Measurements from ENCODE around the gene SCARB1.

The SCARB1 gene

GRCh38 chr12:124874988-124875802 is 11.5 kb upstream of the SCARB1 start:
- H3K4me1 Mint-ChIP-seq (ENCODE audit: low read depth) = peaks cover 37% of the 10 kb centered on the region
- no peaks in the 10 kb centered on the region for H3K36me3 Mint-ChIP-seq (ENCODE audit: low read depth)
- no peaks in the 10 kb centered on the region for H3K9me3 Mint-ChIP-seq
- H3K27me3 Mint-ChIP-seq = no peaks in the 10 kb centered on the region
- peak overlapping the region; percentile 78 for H3K27ac Mint-ChIP-seq
- intact Hi-C loops (cut with micrococcal nuclease) = no loop called here
- H3K4me3 Mint-ChIP-seq = no peak overlapping the region

GRCh38 chr12:124874188-124874587 is 10.5 kb upstream of the SCARB1 start:
- Mint-ChIP-seq H3K36me3 (ENCODE audit: low read depth) (no peaks in the 10 kb centered on the region), H3K9me3 (no peaks in the 10 kb centered on the region), H3K4me1 (ENCODE audit: low read depth) (peaks cover 35% of the 10 kb centered on the region), H3K4me3 (peak overlapping the region; percentile 48), H3K27me3 (no peaks in the 10 kb centered on the region), H3K27ac (peak overlapping the region; percentile 78)
- intact Hi-C loops (cut with micrococcal nuclease) = no loop called here

- Mint-ChIP-seq H3K27me3 (no peaks in the 10 kb centered on the region), H3K36me3 (ENCODE audit: low read depth) (no peaks in the 10 kb centered on the region), H3K4me1 (ENCODE audit: low read depth) (peaks cover 50% of the 10 kb centered on the region), H3K9me3 (no peaks in the 10 kb centered on the region), H3K4me3 (no peak overlapping the region), H3K27ac (no peak overlapping the region)
- intact Hi-C loops (cut with micrococcal nuclease) = no loop called here
Measured at GRCh38 chr12:124872068-124872719, 8.5 kb upstream of the SCARB1 start.

GRCh38 chr12:124871297-124871696 is 7.6 kb upstream of the SCARB1 start:
- H3K27ac Mint-ChIP-seq = no peak overlapping the region
- intact Hi-C loops (cut with micrococcal nuclease) = no loop called here
- H3K27me3 Mint-ChIP-seq = no peaks in the 10 kb centered on the region
- H3K9me3 Mint-ChIP-seq = no peaks in the 10 kb centered on the region
- peaks cover under 1% of the 10 kb centered on the region for H3K36me3 Mint-ChIP-seq (ENCODE audit: low read depth)
- peaks cover 58% of the 10 kb centered on the region for H3K4me1 Mint-ChIP-seq (ENCODE audit: low read depth)
- no peak overlapping the region for H3K4me3 Mint-ChIP-seq

GRCh38 chr12:124870515-124870914 is 6.9 kb upstream of the SCARB1 start:
- H3K27ac Mint-ChIP-seq = no peak overlapping the region
- H3K27me3 Mint-ChIP-seq = no peaks in the 10 kb centered on the region
- peaks cover 4% of the 10 kb centered on the region for H3K36me3 Mint-ChIP-seq (ENCODE audit: low read depth)
- peaks cover 61% of the 10 kb centered on the region for H3K4me1 Mint-ChIP-seq (ENCODE audit: low read depth)
- H3K9me3 Mint-ChIP-seq = no peaks in the 10 kb centered on the region
- no peak overlapping the region for H3K4me3 Mint-ChIP-seq
- intact Hi-C loops (cut with micrococcal nuclease) = no loop called here

GRCh38 chr12:124869059-124869665 is 5.5 kb upstream of the SCARB1 start:
- Mint-ChIP-seq H3K9me3 (no peaks in the 10 kb centered on the region), H3K27me3 (no peaks in the 10 kb centered on the region), H3K4me3 (peak overlapping the region; percentile 82)

GRCh38 chr12:124868252-124869058 is 4.8 kb upstream of the SCARB1 start:
- peak overlapping the region; percentile 97 for H3K27ac Mint-ChIP-seq
- intact Hi-C loops (cut with micrococcal nuclease) = no loop called here
- H3K27me3 Mint-ChIP-seq = no peaks in the 10 kb centered on the region
- peaks cover 7% of the 10 kb centered on the region for H3K36me3 Mint-ChIP-seq (ENCODE audit: low read depth)
- H3K4me1 Mint-ChIP-seq (ENCODE audit: low read depth) = peaks cover 61% of the 10 kb centered on the region
- peak overlapping the region; percentile 82 for H3K4me3 Mint-ChIP-seq
- no peaks in the 10 kb centered on the region for H3K9me3 Mint-ChIP-seq

More at GRCh38 chr12:124869059-124869665, 5.5 kb upstream of the SCARB1 start:
- peaks cover 4% of the 10 kb centered on the region for H3K36me3 Mint-ChIP-seq (ENCODE audit: low read depth)
- intact Hi-C loops (cut with micrococcal nuclease) = no loop called here
- peaks cover 64% of the 10 kb centered on the region for H3K4me1 Mint-ChIP-seq (ENCODE audit: low read depth)
- H3K27ac Mint-ChIP-seq = peak overlapping the region; percentile 97

- H3K4me3 Mint-ChIP-seq = peak overlapping the region; percentile 82
- intact Hi-C loops (cut with micrococcal nuclease) = no loop called here
- peaks cover 3% of the 10 kb centered on the region for H3K27me3 Mint-ChIP-seq
- peak overlapping the region; percentile 97 for H3K27ac Mint-ChIP-seq
- H3K36me3 Mint-ChIP-seq (ENCODE audit: low read depth) = peaks cover 17% of the 10 kb centered on the region
- H3K4me1 Mint-ChIP-seq (ENCODE audit: low read depth) = peaks cover 64% of the 10 kb centered on the region
- H3K9me3 Mint-ChIP-seq = no peaks in the 10 kb centered on the region
Measured at GRCh38 chr12:124867401-124867930, 3.8 kb upstream of the SCARB1 start.

- intact Hi-C loops (cut with micrococcal nuclease) = no loop called here
- Mint-ChIP-seq H3K4me3 (no peak overlapping the region), H3K4me1 (ENCODE audit: low read depth) (peaks cover 69% of the 10 kb centered on the region), H3K27ac (peak overlapping the region; percentile 97), H3K36me3 (ENCODE audit: low read depth) (peaks cover 22% of the 10 kb centered on the region), H3K27me3 (peaks cover 3% of the 10 kb centered on the region), H3K9me3 (no peaks in the 10 kb centered on the region)
Measured at GRCh38 chr12:124866883-124867400, 3.3 kb upstream of the SCARB1 start.

- peaks cover 75% of the 10 kb centered on the region for H3K4me1 Mint-ChIP-seq (ENCODE audit: low read depth)
- intact Hi-C loops (cut with micrococcal nuclease) = no loop called here
- H3K4me3 Mint-ChIP-seq = no peak overlapping the region
- peaks cover 3% of the 10 kb centered on the region for H3K27me3 Mint-ChIP-seq
- peak overlapping the region; percentile 97 for H3K27ac Mint-ChIP-seq
- no peaks in the 10 kb centered on the region for H3K9me3 Mint-ChIP-seq
- H3K36me3 Mint-ChIP-seq (ENCODE audit: low read depth) = peaks cover 28% of the 10 kb centered on the region
Measured at GRCh38 chr12:124866195-124866882, 2.7 kb upstream of the SCARB1 start.

GRCh38 chr12:124865728-124866127 is 2.1 kb upstream of the SCARB1 start:
- H3K27ac Mint-ChIP-seq = peak overlapping the region; percentile 97

GRCh38 chr12:124864326-124864752 is 675 bp upstream of the SCARB1 start:
- intact Hi-C loops (cut with micrococcal nuclease) = no loop called here
- Mint-ChIP-seq H3K27me3 (peaks cover 3% of the 10 kb centered on the region), H3K36me3 (ENCODE audit: low read depth) (peaks cover 47% of the 10 kb centered on the region), H3K4me3 (peak overlapping the region; percentile 53), H3K9me3 (no peaks in the 10 kb centered on the region), H3K27ac (peak overlapping the region; percentile 97), H3K4me1 (ENCODE audit: low read depth) (peaks cover 83% of the 10 kb centered on the region)

More at GRCh38 chr12:124865728-124866127, 2.1 kb upstream of the SCARB1 start:
- H3K4me1 Mint-ChIP-seq (ENCODE audit: low read depth) = peaks cover 78% of the 10 kb centered on the region
- peaks cover 33% of the 10 kb centered on the region for H3K36me3 Mint-ChIP-seq (ENCODE audit: low read depth)
- intact Hi-C loops (cut with micrococcal nuclease) = no loop called here
- no peak overlapping the region for H3K4me3 Mint-ChIP-seq
- no peaks in the 10 kb centered on the region for H3K9me3 Mint-ChIP-seq
- peaks cover 3% of the 10 kb centered on the region for H3K27me3 Mint-ChIP-seq
